Right cardiac atrium (tissue), 5 donors: ENCODE data around the gene CD8B. TPM values are rescaled to one million over a fixed set of nuclear protein-coding genes. Genes with fewer than 3 reads are reported as not detected.
"Not testable (repeated sequence)": the region's sequence is repeated elsewhere in the genome, so short reads cannot be mapped to it uniquely, and the experiment has no call there.

Experiments
- ATAC-seq, 2 donors: fragments of 200-7000 bp; cut with Tn5 transposase; one replicate each; pipeline versions ENCODE4 v1.8.0 to v1.9.1; 2020; ENCODE audit warnings: moderate library complexity in 2 of 2, mild to moderate bottlenecking in 1 of 2
- DNase-seq, 3 donors: peaks; one replicate each; pipeline ENCODE4 v3.0.0-alpha.2; 2020
- H3K27ac ChIP-seq: one replicate; pipeline ENCODE4 v1.5.1; 2013; ENCODE audit warnings: mild to moderate bottlenecking, low read length, control low read depth, moderate library complexity
- H3K27me3 ChIP-seq: one replicate; pipeline ENCODE4 v1.6.1; 2013; ENCODE audit not compliant: control insufficient read depth, insufficient read depth
- H3K4me1 ChIP-seq: one replicate; pipeline ENCODE4 v1.6.1; 2013; ENCODE audit warnings: low read length; ENCODE audit not compliant: control insufficient read depth, insufficient read depth
- H3K4me3 ChIP-seq: one replicate; pipeline ENCODE4 v1.5.1; 2013; ENCODE audit warnings: low read length, control low read depth
- H3K9me3 ChIP-seq: one replicate; pipeline ENCODE4 v1.6.1; 2013; ENCODE audit warnings: low read length; ENCODE audit not compliant: control insufficient read depth
- WGBS: extraction: QIAGEN DNeasy Blood & Tissue Kit; methylation state at CpG from one replicate; pipeline ENCODE4 v1.1.7; 2013; 5-methylcytosine and 5-hydroxymethylcytosine counted together
- intact Hi-C, 4 donors: fragments of 100-400 bp; cut with DNase I; formaldehyde crosslinking; loops; one replicate each; pipeline versions ENCODE4 v1.11.0 to v1.14.0; 2022 to 2023
- polyA plus RNA-seq: library from polyadenylated mRNA; stranded (reverse); fragments of 200-250 nt; gene quantifications from one replicate; pipeline ENCODE4 v1.2.3, GENCODE V29; 2013
- total RNA-seq, 4 donors: library from RNA; stranded (reverse); fragmentation: NEBNext Ultra II Directional; extraction: Animal tissue kit (Norgen Biotek cat#: 25700); gene quantifications; one replicate each; pipeline ENCODE4 v1.2.1, GENCODE V29; 2021
- donor health status: healthy with polysubstance abuse.
- donor health status: DM: no; HTN: yes; CAD: no.
- donor health status: DM: no; HTN: no; CAD: no.
- donor health status: DM: no; HTN: yes; CAD: no; lungs with severe emphysema.
- donor health status: DM: yes; HTN: yes; CAD: no.

The CD8B gene
- total and polyA plus RNA-seq, 5 donors: 0.20 to 0.80 (median 0.56) TPM; not detected in 1

GRCh38 chr2:86860573-86860972 lies 1.1 kb downstream of the CD8B start:
- H3K4me3 ChIP-seq, ATAC-seq, H3K4me1 ChIP-seq, H3K27ac ChIP-seq, H3K27me3 ChIP-seq, DNase-seq, intact Hi-C loops, H3K9me3 ChIP-seq: not testable (repeated sequence)
- 68% methylated on average over 8 of the region's 8 CpGs for WGBS

GRCh38 chr2:86857688-86858087 lies 4.0 kb downstream of the CD8B start:
- ATAC-seq, H3K9me3 ChIP-seq: not testable (repeated sequence)

GRCh38 chr2:86856498-86856897 lies 5.2 kb downstream of the CD8B start:
- H3K4me3 ChIP-seq, H3K4me1 ChIP-seq, H3K27ac ChIP-seq, ATAC-seq, DNase-seq, H3K27me3 ChIP-seq, intact Hi-C loops, H3K9me3 ChIP-seq: not testable (repeated sequence)
- WGBS: 86% methylated on average over 4 of the region's 4 CpGs

More at GRCh38 chr2:86857688-86858087, 4.0 kb downstream of the CD8B start:
- H3K4me3 ChIP-seq, H3K27ac ChIP-seq, H3K27me3 ChIP-seq, intact Hi-C loops, DNase-seq, H3K4me1 ChIP-seq: not testable (repeated sequence)
- WGBS: 88% methylated on average over 5 of the region's 5 CpGs

- intact Hi-C loops: not testable (repeated sequence)
- WGBS: 35% methylated on average over 6 of the region's 6 CpGs
- peak in 1 of 3 donors; percentile 52 for DNase-seq
Measured at GRCh38 chr2:86855981-86856380, 5.7 kb downstream of the CD8B start.

GRCh38 chr2:86851581-86851980 lies 10.1 kb downstream of the CD8B start:
- H3K9me3 ChIP-seq, H3K4me3 ChIP-seq, H3K4me1 ChIP-seq, H3K27me3 ChIP-seq, ATAC-seq, intact Hi-C loops, DNase-seq, H3K27ac ChIP-seq: not testable (repeated sequence)
- 65% methylated on average over 4 of the region's 4 CpGs for WGBS

More at GRCh38 chr2:86855981-86856380, 5.7 kb downstream of the CD8B start:
- H3K9me3 ChIP-seq, H3K27ac ChIP-seq, ATAC-seq, H3K27me3 ChIP-seq, H3K4me3 ChIP-seq, H3K4me1 ChIP-seq: not testable (repeated sequence)

GRCh38 chr2:86842607-86843234 lies 19.0 kb downstream of the CD8B start:
- H3K9me3 ChIP-seq, H3K4me1 ChIP-seq, ATAC-seq, H3K4me3 ChIP-seq, intact Hi-C loops, H3K27me3 ChIP-seq, H3K27ac ChIP-seq, DNase-seq: not testable (repeated sequence)
- 87% methylated on average over 6 of the region's 6 CpGs for WGBS

GRCh38 chr2:86841330-86841729 lies 20.4 kb downstream of the CD8B start:
- WGBS: 92% methylated on average over 6 of the region's 8 CpGs
- ATAC-seq, intact Hi-C loops, DNase-seq, H3K27me3 ChIP-seq, H3K9me3 ChIP-seq, H3K4me1 ChIP-seq, H3K4me3 ChIP-seq, H3K27ac ChIP-seq: not testable (repeated sequence)

GRCh38 chr2:86839871-86840548 lies 21.7 kb downstream of the CD8B start:
- H3K4me3 ChIP-seq, DNase-seq, intact Hi-C loops, H3K27me3 ChIP-seq, H3K4me1 ChIP-seq, H3K9me3 ChIP-seq, ATAC-seq, H3K27ac ChIP-seq: not testable (repeated sequence)
- 78% methylated on average over 9 of the region's 11 CpGs for WGBS

GRCh38 chr2:86839455-86839854 lies 22.2 kb downstream of the CD8B start:
- ATAC-seq: not testable (repeated sequence)

GRCh38 chr2:86837714-86838113 lies 24.0 kb downstream of the CD8B start:
- intact Hi-C loops, H3K4me3 ChIP-seq: not testable (repeated sequence)

More at GRCh38 chr2:86839455-86839854, 22.2 kb downstream of the CD8B start:
- WGBS: 100% methylated on average over 7 of the region's 7 CpGs
- DNase-seq, H3K4me1 ChIP-seq, H3K9me3 ChIP-seq, H3K27me3 ChIP-seq, intact Hi-C loops, H3K4me3 ChIP-seq, H3K27ac ChIP-seq: not testable (repeated sequence)

GRCh38 chr2:86836915-86837695 lies 24.6 kb downstream of the CD8B start:
- WGBS: 41% methylated on average over 15 of the region's 19 CpGs
- ATAC-seq: peak; percentile 93 to 96
- H3K27ac ChIP-seq: not testable (repeated sequence)

More at GRCh38 chr2:86837714-86838113, 24.0 kb downstream of the CD8B start:
- not testable (repeated sequence) for H3K27me3 ChIP-seq, H3K4me1 ChIP-seq, H3K9me3 ChIP-seq, DNase-seq, H3K27ac ChIP-seq, ATAC-seq
- WGBS: 79% methylated on average over 6 of the region's 7 CpGs

More at GRCh38 chr2:86836915-86837695, 24.6 kb downstream of the CD8B start:
- intact Hi-C loops, H3K9me3 ChIP-seq, H3K27me3 ChIP-seq, H3K4me1 ChIP-seq, H3K4me3 ChIP-seq: not testable (repeated sequence)
- DNase-seq: peak in 2 of 3 donors; percentile 76 to 81
